Endothelial cell of coronary artery (primary cell): Measurements from ENCODE around the gene CNGA2. TPM values are rescaled to one million over a fixed set of nuclear protein-coding genes. Genes with fewer than 3 reads are reported as not detected.

Experiments
- total RNA-seq: library from RNA; depleted of rRNA; stranded (reverse); fragments of >200 nt; gene quantifications from 2 replicates; pipeline ENCODE4 v1.2.3, GENCODE V29; 2014

CNGA2 gene
- not detected in 2 replicates for total RNA-seq

DNA sequence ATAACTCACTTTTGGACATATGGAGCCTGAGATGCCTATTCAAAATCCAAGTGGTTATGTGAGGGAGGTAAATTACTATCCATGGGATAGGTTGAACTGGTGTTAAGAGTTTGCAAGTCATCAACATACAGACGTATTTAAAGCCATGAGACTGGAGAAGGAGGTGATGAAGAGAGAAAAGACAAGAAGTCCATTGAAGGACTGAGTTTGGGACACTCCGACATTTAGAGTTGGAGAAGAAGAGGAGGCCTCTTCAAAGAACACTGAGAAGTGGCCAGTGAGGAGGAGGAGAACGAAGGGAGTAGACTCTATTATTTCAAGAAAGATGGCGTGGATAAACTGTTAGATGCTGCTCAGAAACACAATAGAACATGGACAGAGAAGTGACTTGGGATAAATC lies at the start of gene CNGA2:
CNGA2 (plus strand) TSS at position 301 of the 400 bp plus-strand sequence. CDS start 3,738 bp downstream, outside the sequence.

DNA sequence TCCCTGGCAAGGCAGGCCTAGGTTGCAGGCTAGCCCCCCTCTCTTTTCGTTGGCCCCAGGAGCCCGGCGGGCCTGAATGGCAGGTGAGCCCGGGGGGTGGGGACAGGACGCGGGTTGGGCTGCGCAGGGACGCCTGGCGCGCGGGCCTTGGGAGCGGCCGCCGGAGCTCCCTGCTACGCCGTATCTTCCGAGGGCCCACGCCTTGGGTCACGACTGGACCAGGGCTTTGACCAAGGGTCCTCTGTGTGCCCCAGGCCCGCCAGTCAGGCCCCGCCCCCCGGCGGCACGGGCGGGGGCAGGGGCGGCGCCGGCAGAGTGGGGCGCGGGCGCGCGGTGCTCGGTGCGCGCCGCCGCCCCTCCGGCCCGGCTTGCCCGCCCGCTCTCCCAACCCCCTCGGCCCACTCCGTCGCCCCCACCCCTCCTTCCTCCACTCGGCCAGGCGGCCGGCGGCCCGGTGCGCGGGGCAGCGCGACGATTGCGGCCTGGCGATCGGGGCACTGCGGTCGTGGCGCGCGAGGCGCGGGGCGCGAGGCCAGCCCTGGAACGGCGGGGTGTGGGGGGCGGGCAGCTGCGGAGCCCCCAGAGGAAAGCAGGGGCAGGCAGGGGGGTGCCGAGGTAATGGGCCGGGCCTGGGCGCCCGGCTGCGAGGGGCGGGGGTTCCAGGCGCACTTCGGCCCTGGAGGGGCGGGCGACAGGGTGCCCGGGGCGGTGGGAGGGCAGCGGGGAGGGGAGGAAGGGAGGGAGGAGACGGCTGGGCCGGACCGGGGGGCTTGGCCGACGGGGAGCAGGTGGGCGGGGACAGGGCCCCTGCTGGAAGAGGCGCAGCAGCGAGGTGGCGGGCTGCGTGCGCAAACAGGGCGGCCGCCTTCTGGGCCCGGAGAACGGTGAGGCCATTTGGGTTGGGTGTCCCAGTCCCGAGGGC lies 39.6 kb upstream of the CNGA2 start, which contains the start of gene PRRG3:
PRRG3 (plus strand) TSS at position 798 of the 922 bp plus-strand sequence. CDS start 3,357 bp downstream, outside the sequence.

DNA sequence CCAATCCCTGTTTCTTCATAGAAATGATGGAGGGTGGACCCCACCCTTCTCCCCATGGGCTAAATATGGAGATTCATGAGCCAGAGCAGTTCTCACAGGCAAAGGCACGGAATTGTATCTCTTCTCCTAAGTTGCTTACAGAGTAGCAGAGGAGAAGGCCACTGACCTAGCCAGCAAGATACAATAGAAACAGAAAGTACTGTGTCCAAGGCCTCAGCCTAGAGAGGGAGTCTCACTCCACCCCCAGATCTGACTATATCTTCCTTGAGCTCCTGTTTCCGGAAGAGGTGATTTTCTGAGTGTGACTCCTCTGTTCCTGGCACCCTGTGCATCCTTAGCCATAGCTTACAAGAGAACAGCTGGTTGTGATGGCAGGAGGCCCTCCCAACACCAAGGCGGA lies 18.8 kb upstream of the CNGA2 start, which contains the start of gene FATE1:
FATE1 (plus strand) TSS at position 284 of the 400 bp plus-strand sequence; CDS start at position 369, 85 bp downstream.

Other genes with a start within 250 kb of the CNGA2 start
- not detected in 2 replicates for gene PASD1, start 171.1 kb upstream of the CNGA2 start, total RNA-seq
- not detected in 2 replicates for gene PRRG3, start 39.3 kb upstream of the CNGA2 start, total RNA-seq
- not detected in 2 replicates for gene FATE1, start 18.7 kb upstream of the CNGA2 start, total RNA-seq
- gene MAGEA4, start 178.1 kb downstream of the CNGA2 start, total RNA-seq = not detected in 2 replicates
- gene GABRE, start 239.9 kb downstream of the CNGA2 start, total RNA-seq = 2.6 and 9.9 TPM in 2 replicates